MM.1S (cell line): Measurements from ENCODE around the gene PTPRN2.

Experiments used
- CTCF ChIP-seq: fragments of 300-600 bp; sonication (generic); IDR thresholded peaks from 2 replicates; pipeline ENCODE4 v1.5.1; 2016; ENCODE audit warnings: antibody characterized with exemption, low read length, mixed read lengths
- EZH2phosphoT487 ChIP-seq: fragments of 300-600 bp; sonication (generic); IDR thresholded peaks from 2 replicates; pipeline ENCODE4 v1.6.1; 2018; ENCODE audit warnings: antibody characterized with exemption, low read length

- no peak for TF ChIP-seq CTCF
- no peak for TF ChIP-seq EZH2phosphoT487
These were observed 827.5 kb downstream of the PTPRN2 start for GRCh38 chr7:157760004-157760730.
